ENCODE data around the gene LTV1. TPM values are rescaled to one million over a fixed set of nuclear protein-coding genes. Genes with fewer than 3 reads are reported as not detected.

The LTV1 gene
- total and polyA plus RNA-seq, 12 donors: 6.9 to 22.4 (median 12.5) TPM

GRCh38 chr6:143877584-143878271 lies 34.6 kb downstream of the LTV1 start:
- TF ChIP-seq CTCF (IDR thresholded peaks at IDR 0.05): no peak
- DNase-seq (no peak), ATAC-seq (no peak)
- no peaks in the 10 kb centered on the region for H3K36me3 ChIP-seq
- no peaks in the 10 kb centered on the region for H3K27me3 ChIP-seq
- no peak overlapping the region for H3K27ac ChIP-seq
- no peaks in the 10 kb centered on the region for H3K4me1 ChIP-seq
- 89 to 93% methylated on average over 1 of the region's 1 CpG for WGBS, 2 donors
- H3K9me3 ChIP-seq: peaks cover 0 to 35% (median 9%) of the 10 kb centered on the region in 11 donors
- H3K4me3 ChIP-seq: no peak overlapping the region
- intact Hi-C loops (cut with DNase I): no loop called here

GRCh38 chr6:143878272-143878760 lies 35.2 kb downstream of the LTV1 start:
- no peaks in the 10 kb centered on the region for H3K27me3 ChIP-seq
- intact Hi-C loops (cut with DNase I): no loop called here
- no peak for ATAC-seq
- TF ChIP-seq CTCF (IDR thresholded peaks at IDR 0.05): no peak
- no peak for DNase-seq
- H3K4me1 ChIP-seq: no peaks in the 10 kb centered on the region
- 92 to 95% methylated on average over 3 of the region's 3 CpGs for WGBS, 2 donors
- H3K4me3 ChIP-seq: no peak overlapping the region
- no peaks in the 10 kb centered on the region for H3K36me3 ChIP-seq
- no peak overlapping the region for H3K27ac ChIP-seq
- H3K9me3 ChIP-seq: peaks cover 0 to 35% (median 9%) of the 10 kb centered on the region in 11 donors

GRCh38 chr6:143880412-143880811 lies 37.3 kb downstream of the LTV1 start:
- 88 to 90% methylated on average over 2 of the region's 2 CpGs for WGBS, 2 donors

GRCh38 chr6:143882401-143882930 lies 39.3 kb downstream of the LTV1 start:
- Histone ChIP-seq H3K27ac (peak overlapping the region in 4 of 10 donors; percentile 24 to 43 (median 34)), H3K9me3 (peaks cover 0 to 22% (median 9%) of the 10 kb centered on the region in 11 donors), H3K4me1 (no peaks in the 10 kb centered on the region), H3K36me3 (no peaks in the 10 kb centered on the region), H3K27me3 (no peaks in the 10 kb centered on the region), H3K4me3 (no peak overlapping the region)
- intact Hi-C loops (cut with DNase I): no loop called here
- 64 to 71% methylated on average over 2 of the region's 2 CpGs for WGBS, 2 donors
- ATAC-seq: peak in 2 of 8 donors; percentile 12 to 49
- TF ChIP-seq CTCF (IDR thresholded peaks at IDR 0.05): no peak
- DNase-seq: no peak

More at GRCh38 chr6:143880412-143880811, 37.3 kb downstream of the LTV1 start:
- Histone ChIP-seq H3K36me3 (no peaks in the 10 kb centered on the region), H3K9me3 (peaks cover 0 to 26% (median 9%) of the 10 kb centered on the region in 11 donors), H3K4me1 (no peaks in the 10 kb centered on the region), H3K27me3 (no peaks in the 10 kb centered on the region), H3K27ac (no peak overlapping the region), H3K4me3 (no peak overlapping the region)
- DNase-seq (no peak), ATAC-seq (no peak)
- TF ChIP-seq CTCF (IDR thresholded peaks at IDR 0.05): no peak
- intact Hi-C loops (cut with DNase I): no loop called here
